Hepatocyte (in vitro differentiated cells): ENCODE results near the gene IL12A. TPM values are rescaled to one million over a fixed set of nuclear protein-coding genes. Genes with fewer than 3 reads are reported as not detected.

Experiments
- DNase-seq: peaks from one replicate; pipeline ENCODE4 v3.0.0-alpha.2; 2016; ENCODE audit warnings: low spot score
- H2AFZ ChIP-seq: fragments of 200-600 bp; sonication (generic); 2 replicates; pipeline ENCODE4 v1.6.0; 2016; ENCODE audit warnings: antibody characterized with exemption, mild to moderate bottlenecking
- H3K27ac ChIP-seq: fragments of 200-600 bp; sonication (generic); 2 replicates; pipeline ENCODE4 v1.5.1; 2016; ENCODE audit warnings: mild to moderate bottlenecking
- H3K27me3 ChIP-seq: fragments of 200-600 bp; sonication (generic); 2 replicates; pipeline ENCODE4 v1.6.1; 2016
- H3K36me3 ChIP-seq: fragments of 200-600 bp; sonication (generic); replicated peaks from 2 replicates; pipeline ENCODE4 v1.5.1; 2016; ENCODE audit warnings: low read depth; ENCODE audit not compliant: insufficient read depth
- H3K4me1 ChIP-seq: fragments of 200-600 bp; sonication (generic); 2 replicates; pipeline ENCODE4 v1.5.1; 2016; ENCODE audit warnings: mild to moderate bottlenecking, moderate library complexity; ENCODE audit not compliant: insufficient read depth
- H3K4me2 ChIP-seq: fragments of 200-600 bp; sonication (generic); 2 replicates; pipeline ENCODE4 v1.6.0; 2016
- H3K4me3 ChIP-seq: fragments of 200-600 bp; sonication (generic); 2 replicates; pipeline ENCODE4 v1.5.1; 2016; ENCODE audit warnings: mild to moderate bottlenecking
- H3K79me2 ChIP-seq: fragments of 200-600 bp; sonication (generic); 2 replicates; pipeline ENCODE4 v1.6.0; 2017; ENCODE audit warnings: mild to moderate bottlenecking
- H3K9me2 ChIP-seq: fragments of 200-600 bp; sonication (generic); replicated peaks from 2 replicates; pipeline ENCODE4 v1.6.0; 2017; ENCODE audit warnings: mild to moderate bottlenecking; ENCODE audit not compliant: insufficient read depth
- H3K9me3 ChIP-seq: fragments of 200-600 bp; sonication (generic); 2 replicates; pipeline ENCODE4 v1.5.1; 2016; ENCODE audit warnings: low read depth, mild to moderate bottlenecking
- H4K20me1 ChIP-seq: fragments of 200-600 bp; sonication (generic); 2 replicates; pipeline ENCODE4 v1.6.0; 2016; ENCODE audit warnings: mild to moderate bottlenecking; ENCODE audit not compliant: insufficient read depth, poor library complexity, severe bottlenecking
- EZH2 ChIP-seq: fragments of 200-600 bp; sonication (generic); IDR thresholded peaks from 2 replicates; pipeline ENCODE4 v1.6.1; 2016; ENCODE audit warnings: antibody characterized with exemption, mild to moderate bottlenecking, borderline replicate concordance
- EZH2phosphoT487 ChIP-seq: fragments of 200-600 bp; sonication (generic); IDR thresholded peaks from one replicate; pipeline ENCODE4 v1.6.1; 2018; ENCODE audit warnings: antibody characterized with exemption, mild to moderate bottlenecking, low read depth, moderate library complexity; ENCODE audit not compliant: unreplicated experiment, severe bottlenecking
- WGBS: methylation state at CpG from one replicate; pipeline ENCODE4 v1.1.6; 2016; ENCODE audit warnings: low lambda C conversion rate; ENCODE audit errors: missing lambda C conversion rate; 5-methylcytosine and 5-hydroxymethylcytosine counted together
- polyA plus RNA-seq: library from polyadenylated mRNA; unstranded; fragments of >200 nt; fragmentation: Nextera tagmentation; extraction: Ambion mirVana; gene quantifications from 2 replicates; pipeline ENCODE4 v1.2.1, GENCODE V29; 2016
- total RNA-seq: library from RNA; depleted of rRNA; stranded (reverse); fragments of >200 nt; gene quantifications from 2 replicates; pipeline ENCODE4 v1.2.3, GENCODE V29; 2014
- TF ChIP-seq, protein P1 (sequence below): fragments of 200-600 bp; sonication (generic); IDR thresholded peaks from 2 replicates; pipeline ENCODE4 v1.5.1; 2016; ENCODE audit warnings: antibody characterized with exemption, mild to moderate bottlenecking; ENCODE audit not compliant: poor library complexity

IL12A gene
- total and polyA plus RNA-seq, 2 experiments from 2014 or later = 0.86 to 1.0 TPM

DNA sequence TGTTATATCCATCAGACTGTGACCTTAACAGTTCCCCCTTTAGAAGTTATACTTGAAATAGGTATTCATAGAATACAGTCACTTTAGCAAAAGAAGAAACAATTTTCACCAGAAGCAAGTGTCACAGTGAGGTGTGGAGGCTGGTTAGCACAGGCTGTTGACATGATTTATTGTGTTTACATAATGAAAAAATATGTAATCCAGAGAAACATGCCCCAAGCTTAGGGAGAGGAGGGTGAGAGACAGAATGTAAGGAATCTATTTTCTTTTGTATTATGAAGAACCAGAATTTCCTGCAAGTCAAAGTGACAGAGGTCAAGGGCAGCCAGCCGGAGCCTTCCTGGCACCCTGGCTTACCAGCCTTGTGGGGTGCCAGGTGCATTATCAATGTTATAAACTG lies 4.0 kb downstream of the IL12A start:
- WGBS = 53% methylated on average over 1 of the region's 1 CpG
- peaks cover 4% of the 10 kb centered on the region for H3K27me3 ChIP-seq
- TF ChIP-seq EZH2phosphoT487 = no peak
- TF ChIP-seq, protein P1, sequence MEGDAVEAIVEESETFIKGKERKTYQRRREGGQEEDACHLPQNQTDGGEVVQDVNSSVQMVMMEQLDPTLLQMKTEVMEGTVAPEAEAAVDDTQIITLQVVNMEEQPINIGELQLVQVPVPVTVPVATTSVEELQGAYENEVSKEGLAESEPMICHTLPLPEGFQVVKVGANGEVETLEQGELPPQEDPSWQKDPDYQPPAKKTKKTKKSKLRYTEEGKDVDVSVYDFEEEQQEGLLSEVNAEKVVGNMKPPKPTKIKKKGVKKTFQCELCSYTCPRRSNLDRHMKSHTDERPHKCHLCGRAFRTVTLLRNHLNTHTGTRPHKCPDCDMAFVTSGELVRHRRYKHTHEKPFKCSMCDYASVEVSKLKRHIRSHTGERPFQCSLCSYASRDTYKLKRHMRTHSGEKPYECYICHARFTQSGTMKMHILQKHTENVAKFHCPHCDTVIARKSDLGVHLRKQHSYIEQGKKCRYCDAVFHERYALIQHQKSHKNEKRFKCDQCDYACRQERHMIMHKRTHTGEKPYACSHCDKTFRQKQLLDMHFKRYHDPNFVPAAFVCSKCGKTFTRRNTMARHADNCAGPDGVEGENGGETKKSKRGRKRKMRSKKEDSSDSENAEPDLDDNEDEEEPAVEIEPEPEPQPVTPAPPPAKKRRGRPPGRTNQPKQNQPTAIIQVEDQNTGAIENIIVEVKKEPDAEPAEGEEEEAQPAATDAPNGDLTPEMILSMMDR = no peak
- TF ChIP-seq EZH2 = no peak
- no peaks in the 10 kb centered on the region for H3K9me2 ChIP-seq
- no peak overlapping the region for H3K4me3 ChIP-seq
- no peaks in the 10 kb centered on the region for H3K36me3 ChIP-seq
- no peaks in the 10 kb centered on the region for H3K9me3 ChIP-seq
- no peak overlapping the region for H3K27ac ChIP-seq
- no peak overlapping the region for H2AFZ ChIP-seq
- H3K79me2 ChIP-seq = no peaks in the 10 kb centered on the region
- H4K20me1 ChIP-seq = no peaks in the 10 kb centered on the region
- H3K4me1 ChIP-seq = peaks cover 3% of the 10 kb centered on the region
- H3K4me2 ChIP-seq = no peak overlapping the region
- no peak for DNase-seq

- Histone ChIP-seq H3K27me3 (peaks cover 4% of the 10 kb centered on the region), H3K79me2 (no peaks in the 10 kb centered on the region), H3K4me2 (no peak overlapping the region)
These were observed 5.5 kb downstream of the IL12A start for GRCh38 chr3:159994182-159994581.

GRCh38 chr3:159995091-159995490 lies 6.5 kb downstream of the IL12A start:
- Histone ChIP-seq H3K27ac (no peak overlapping the region), H4K20me1 (no peaks in the 10 kb centered on the region), H3K27me3 (no peaks in the 10 kb centered on the region), H3K9me3 (no peaks in the 10 kb centered on the region), H3K4me3 (no peak overlapping the region), H3K4me1 (peaks cover 3% of the 10 kb centered on the region), H3K9me2 (no peaks in the 10 kb centered on the region), H2AFZ (no peak overlapping the region), H3K79me2 (no peaks in the 10 kb centered on the region), H3K4me2 (no peak overlapping the region), H3K36me3 (no peaks in the 10 kb centered on the region)
- TF ChIP-seq EZH2phosphoT487 = no peak
- TF ChIP-seq, protein P1 = no peak
- no peak for TF ChIP-seq EZH2
- 97% methylated on average over 1 of the region's 1 CpG for WGBS
- no peak for DNase-seq

More at GRCh38 chr3:159994182-159994581, 5.5 kb downstream of the IL12A start:
- WGBS = 72% methylated on average over 4 of the region's 4 CpGs
- no peaks in the 10 kb centered on the region for H3K9me2 ChIP-seq
- H3K9me3 ChIP-seq = no peaks in the 10 kb centered on the region
- no peak for TF ChIP-seq EZH2phosphoT487
- TF ChIP-seq, protein P1 = no peak
- no peak for TF ChIP-seq EZH2
- H3K4me3 ChIP-seq = no peak overlapping the region
- no peak overlapping the region for H3K27ac ChIP-seq
- no peak overlapping the region for H2AFZ ChIP-seq
- H3K4me1 ChIP-seq = peaks cover 3% of the 10 kb centered on the region
- no peaks in the 10 kb centered on the region for H3K36me3 ChIP-seq
- no peak for DNase-seq
- H4K20me1 ChIP-seq = no peaks in the 10 kb centered on the region

DNA sequence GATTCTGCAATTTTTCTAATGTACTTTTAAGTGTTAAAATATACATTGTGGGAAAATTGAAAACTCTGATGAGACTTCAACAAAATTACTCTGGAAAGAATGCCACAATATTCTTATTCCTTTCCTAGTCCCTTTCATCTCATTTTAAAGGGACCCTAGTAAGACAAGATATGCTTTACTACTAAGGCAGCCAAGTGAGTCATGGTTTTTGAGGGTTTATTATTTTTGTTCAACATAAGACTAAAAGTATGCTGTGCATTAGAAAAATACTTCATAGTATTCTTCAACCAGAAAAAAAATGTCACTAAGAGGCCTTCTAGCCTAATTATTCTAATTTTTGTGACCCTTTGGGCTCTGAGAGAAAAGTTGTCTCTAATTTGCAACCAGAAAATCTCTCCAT lies 7.4 kb downstream of the IL12A start:
- no peak overlapping the region for H3K27ac ChIP-seq
- no peak overlapping the region for H3K4me2 ChIP-seq
- H3K9me2 ChIP-seq = no peaks in the 10 kb centered on the region
- H3K9me3 ChIP-seq = no peaks in the 10 kb centered on the region
- no peaks in the 10 kb centered on the region for H3K79me2 ChIP-seq
- no peaks in the 10 kb centered on the region for H3K27me3 ChIP-seq
- TF ChIP-seq EZH2 (no peak), EZH2phosphoT487 (no peak)
- TF ChIP-seq, protein P1 = no peak
- DNase-seq = no peak
- H2AFZ ChIP-seq = no peak overlapping the region
- H4K20me1 ChIP-seq = no peaks in the 10 kb centered on the region
- no peaks in the 10 kb centered on the region for H3K36me3 ChIP-seq
- peaks cover 3% of the 10 kb centered on the region for H3K4me1 ChIP-seq
- H3K4me3 ChIP-seq = no peak overlapping the region
